GM23338 (cell line): Measurements from ENCODE around the gene CCDC91. TPM values are rescaled to one million over a fixed set of nuclear protein-coding genes. Genes with fewer than 3 reads are reported as not detected.

Experiments
- ATAC-seq: fragments of 200-7000 bp; cut with Tn5 transposase; 3 replicates; pipeline ENCODE4 v1.9.1; 2020
- DNase-seq: peaks from one replicate; pipeline ENCODE4 v3.0.0-alpha.2; 2015; ENCODE audit warnings: low spot score
- H2AFZ ChIP-seq: fragments of 200-600 bp; sonication (generic); 2 replicates; pipeline ENCODE4 v1.8.0; 2016; ENCODE audit warnings: antibody characterized with exemption, mild to moderate bottlenecking, moderate library complexity
- H3F3A ChIP-seq: fragments of 200-600 bp; sonication (generic); replicated peaks from 2 replicates; pipeline ENCODE4 v1.8.0; 2017; ENCODE audit warnings: antibody characterized with exemption, mixed run types, low read depth
- H3K27ac ChIP-seq: fragments of 200-600 bp; sonication (generic); 2 replicates; pipeline ENCODE4 v1.6.1; 2016; ENCODE audit warnings: low read depth
- H3K27me3 ChIP-seq: fragments of 200-600 bp; sonication (generic); 2 replicates; pipeline ENCODE4 v1.8.0; 2016; ENCODE audit warnings: mild to moderate bottlenecking, mixed run types, moderate library complexity; ENCODE audit not compliant: insufficient read depth
- H3K36me3 ChIP-seq: fragments of 200-600 bp; sonication (generic); 2 replicates; pipeline ENCODE4 v1.8.0; 2016; ENCODE audit warnings: mild to moderate bottlenecking; ENCODE audit not compliant: insufficient read depth
- H3K4me1 ChIP-seq: fragments of 200-600 bp; sonication (generic); 2 replicates; pipeline ENCODE4 v1.8.0; 2016; ENCODE audit warnings: mild to moderate bottlenecking, moderate library complexity; ENCODE audit not compliant: insufficient read depth
- H3K4me2 ChIP-seq: fragments of 200-600 bp; sonication (generic); 2 replicates; pipeline ENCODE4 v1.7.1; 2017; ENCODE audit warnings: mixed run types
- H3K4me3 ChIP-seq: fragments of 200-600 bp; sonication (generic); 2 replicates; pipeline ENCODE4 v1.6.1; 2016; ENCODE audit warnings: mixed run types
- H3K79me2 ChIP-seq: fragments of 200-600 bp; sonication (generic); replicated peaks from 2 replicates; pipeline ENCODE4 v1.8.0; 2017; ENCODE audit warnings: mild to moderate bottlenecking; ENCODE audit not compliant: insufficient read depth
- H3K9me2 ChIP-seq: fragments of 200-600 bp; sonication (generic); 2 replicates; pipeline ENCODE4 v1.8.0; 2017; ENCODE audit not compliant: insufficient read depth
- H4K20me1 ChIP-seq: fragments of 200-600 bp; sonication (generic); replicated peaks from 2 replicates; pipeline ENCODE4 v1.8.0; 2017; ENCODE audit warnings: mild to moderate bottlenecking; ENCODE audit not compliant: insufficient read depth
- H3K27ac Mint-ChIP-seq: 2 replicates; pipeline ENCODE4 v1.8.0; 2020; ENCODE audit warnings: inconsistent platforms, mild to moderate bottlenecking, moderate library complexity, mixed read lengths
- H3K27me3 Mint-ChIP-seq: 3 replicates; pipeline ENCODE4 v1.8.0; 2022; ENCODE audit warnings: low read depth, mild to moderate bottlenecking, moderate library complexity, mixed read lengths, inconsistent platforms; ENCODE audit not compliant: insufficient read depth, poor library complexity
- H3K36me3 Mint-ChIP-seq: 3 replicates; pipeline ENCODE4 v1.8.0; 2021; ENCODE audit warnings: low read depth, mild to moderate bottlenecking, inconsistent platforms, moderate library complexity, mixed read lengths
- H3K4me1 Mint-ChIP-seq: 3 replicates; pipeline ENCODE4 v1.8.0; 2020; ENCODE audit warnings: mild to moderate bottlenecking, inconsistent platforms, mixed read lengths
- H3K4me3 Mint-ChIP-seq: 3 replicates; pipeline ENCODE4 v1.8.0; 2021; ENCODE audit warnings: moderate library complexity, mild to moderate bottlenecking, inconsistent platforms, mixed read lengths
- H3K9me3 Mint-ChIP-seq: 3 replicates; pipeline ENCODE4 v1.8.0; 2020; ENCODE audit warnings: moderate library complexity, mild to moderate bottlenecking, inconsistent platforms, mixed read lengths
- CREB1 ChIP-seq: fragments of 250-450 bp; sonication (Bioruptor Pico); IDR thresholded peaks from 2 replicates; pipeline ENCODE4 v1.5.0; 2020; ENCODE audit warnings: low read depth, mild to moderate bottlenecking, moderate library complexity
- EZH2 ChIP-seq: fragments of 200-600 bp; sonication (generic); IDR thresholded peaks from one replicate; pipeline ENCODE4 v1.8.0; 2017; ENCODE audit warnings: antibody characterized with exemption, mild to moderate bottlenecking, low read depth; ENCODE audit not compliant: unreplicated experiment
- EZH2phosphoT487 ChIP-seq: fragments of 200-600 bp; sonication (generic); IDR thresholded peaks from one replicate; pipeline ENCODE4 v1.8.1; 2018; ENCODE audit warnings: antibody characterized with exemption; ENCODE audit not compliant: unreplicated experiment
- JUNB ChIP-seq: IDR thresholded peaks from one replicate; pipeline ENCODE4 v1.6.1; 2016; ENCODE audit warnings: antibody characterized with exemption; ENCODE audit not compliant: unreplicated experiment
- NANOG ChIP-seq: IDR thresholded peaks from 2 replicates; pipeline ENCODE4 v1.6.1; 2016; ENCODE audit warnings: antibody characterized with exemption, borderline replicate concordance
- POLR2AphosphoS5 ChIP-seq: IDR thresholded peaks from 2 replicates; pipeline ENCODE4 v1.6.1; 2016; ENCODE audit warnings: antibody characterized with exemption, low read depth
- STAT1 ChIP-seq: IDR thresholded peaks from one replicate; pipeline ENCODE4 v1.6.1; 2016; ENCODE audit warnings: antibody characterized with exemption; ENCODE audit not compliant: unreplicated experiment
- ZNF114 ChIP-seq: fragments of 250-450 bp; sonication (Bioruptor Pico); IDR thresholded peaks from 2 replicates; pipeline ENCODE4 v1.5.0; 2020; ENCODE audit warnings: mild to moderate bottlenecking, moderate library complexity
- ZNF331 ChIP-seq: fragments of 250-450 bp; sonication (Bioruptor Pico); IDR thresholded peaks from 2 replicates; pipeline ENCODE4 v1.5.0; 2020; ENCODE audit warnings: low read depth, mild to moderate bottlenecking, moderate library complexity
- polyA plus RNA-seq: library from polyadenylated mRNA; unstranded; fragments of >200 nt; fragmentation: Nextera tagmentation; extraction: Ambion mirVana; gene quantifications from 2 replicates; pipeline ENCODE4 v1.2.1, GENCODE V29; 2016
- total RNA-seq: library from RNA; depleted of rRNA; stranded (reverse); fragments of >200 nt; shearing (Covaris generic); gene quantifications from 2 replicates; pipeline ENCODE4 v1.2.3, GENCODE V29; 2014
- TF ChIP-seq, protein P1 (sequence below), 2 experiments: fragments of 200-600 bp in 1 of 2; sonication (generic) in 1 of 2; conservative IDR thresholded peaks; 2 replicates each; pipeline versions ENCODE4 v1.5.1 to v1.6.1; 2016 to 2017; ENCODE audit warnings: antibody characterized with exemption in 2 of 2, low read depth in 2 of 2, mild to moderate bottlenecking in 2 of 2, moderate library complexity in 1 of 2
- TF ChIP-seq, protein P2 (sequence below): IDR thresholded peaks from 2 replicates; pipeline ENCODE4 v1.6.1; 2016; ENCODE audit warnings: antibody characterized with exemption
- TF ChIP-seq, protein P3 (sequence below): fragments of 250-450 bp; sonication (Bioruptor Pico); IDR thresholded peaks from 2 replicates; pipeline ENCODE4 v1.5.0; 2020; ENCODE audit warnings: mild to moderate bottlenecking, moderate library complexity
- TF ChIP-seq, protein P4 (sequence below): IDR thresholded peaks from one replicate; pipeline ENCODE4 v1.6.1; 2018; ENCODE audit warnings: antibody characterized with exemption; ENCODE audit not compliant: unreplicated experiment

The CCDC91 gene
- total and polyA plus RNA-seq, 2 experiments from 2014 or later: 24.7 to 48.7 TPM

DNA sequence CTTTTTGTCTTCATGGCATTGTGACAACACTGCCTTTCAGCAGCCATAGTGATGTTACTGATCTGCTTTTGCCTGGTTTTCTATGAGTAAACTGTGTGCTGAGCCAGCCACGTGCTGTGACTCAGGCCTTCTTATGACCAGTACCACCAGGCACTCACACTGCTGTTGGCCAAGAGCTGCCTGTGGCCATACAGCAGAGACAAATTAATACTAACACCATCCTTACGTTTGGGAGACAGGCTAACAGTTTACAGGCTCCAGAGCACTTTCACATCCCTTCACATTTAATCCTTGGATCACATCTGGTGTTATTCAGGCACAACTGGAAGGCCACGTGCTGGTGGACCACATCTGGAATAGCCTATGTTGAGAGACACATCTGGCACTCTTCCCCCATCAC lies 377.9 kb downstream of the CCDC91 start:
- no peak overlapping the region for H3K4me3 Mint-ChIP-seq
- DNase-seq: no peak
- TF ChIP-seq, protein P1, sequence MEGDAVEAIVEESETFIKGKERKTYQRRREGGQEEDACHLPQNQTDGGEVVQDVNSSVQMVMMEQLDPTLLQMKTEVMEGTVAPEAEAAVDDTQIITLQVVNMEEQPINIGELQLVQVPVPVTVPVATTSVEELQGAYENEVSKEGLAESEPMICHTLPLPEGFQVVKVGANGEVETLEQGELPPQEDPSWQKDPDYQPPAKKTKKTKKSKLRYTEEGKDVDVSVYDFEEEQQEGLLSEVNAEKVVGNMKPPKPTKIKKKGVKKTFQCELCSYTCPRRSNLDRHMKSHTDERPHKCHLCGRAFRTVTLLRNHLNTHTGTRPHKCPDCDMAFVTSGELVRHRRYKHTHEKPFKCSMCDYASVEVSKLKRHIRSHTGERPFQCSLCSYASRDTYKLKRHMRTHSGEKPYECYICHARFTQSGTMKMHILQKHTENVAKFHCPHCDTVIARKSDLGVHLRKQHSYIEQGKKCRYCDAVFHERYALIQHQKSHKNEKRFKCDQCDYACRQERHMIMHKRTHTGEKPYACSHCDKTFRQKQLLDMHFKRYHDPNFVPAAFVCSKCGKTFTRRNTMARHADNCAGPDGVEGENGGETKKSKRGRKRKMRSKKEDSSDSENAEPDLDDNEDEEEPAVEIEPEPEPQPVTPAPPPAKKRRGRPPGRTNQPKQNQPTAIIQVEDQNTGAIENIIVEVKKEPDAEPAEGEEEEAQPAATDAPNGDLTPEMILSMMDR (conservative IDR thresholded peaks at IDR 0.05; ENCODE audit: low read depth in 2 of 2): no peak
- TF ChIP-seq, protein P2, sequence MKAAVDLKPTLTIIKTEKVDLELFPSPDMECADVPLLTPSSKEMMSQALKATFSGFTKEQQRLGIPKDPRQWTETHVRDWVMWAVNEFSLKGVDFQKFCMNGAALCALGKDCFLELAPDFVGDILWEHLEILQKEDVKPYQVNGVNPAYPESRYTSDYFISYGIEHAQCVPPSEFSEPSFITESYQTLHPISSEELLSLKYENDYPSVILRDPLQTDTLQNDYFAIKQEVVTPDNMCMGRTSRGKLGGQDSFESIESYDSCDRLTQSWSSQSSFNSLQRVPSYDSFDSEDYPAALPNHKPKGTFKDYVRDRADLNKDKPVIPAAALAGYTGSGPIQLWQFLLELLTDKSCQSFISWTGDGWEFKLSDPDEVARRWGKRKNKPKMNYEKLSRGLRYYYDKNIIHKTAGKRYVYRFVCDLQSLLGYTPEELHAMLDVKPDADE: no peak
- TF ChIP-seq ZNF331 (CRISPR knock-in tag) (no peak), STAT1 (no peak), NANOG (no peak), EZH2 (no peak), ZNF114 (no peak), CREB1 (CRISPR knock-in tag) (no peak), JUNB (no peak), EZH2phosphoT487 (no peak), POLR2AphosphoS5 (no peak)
- TF ChIP-seq, protein P3, sequence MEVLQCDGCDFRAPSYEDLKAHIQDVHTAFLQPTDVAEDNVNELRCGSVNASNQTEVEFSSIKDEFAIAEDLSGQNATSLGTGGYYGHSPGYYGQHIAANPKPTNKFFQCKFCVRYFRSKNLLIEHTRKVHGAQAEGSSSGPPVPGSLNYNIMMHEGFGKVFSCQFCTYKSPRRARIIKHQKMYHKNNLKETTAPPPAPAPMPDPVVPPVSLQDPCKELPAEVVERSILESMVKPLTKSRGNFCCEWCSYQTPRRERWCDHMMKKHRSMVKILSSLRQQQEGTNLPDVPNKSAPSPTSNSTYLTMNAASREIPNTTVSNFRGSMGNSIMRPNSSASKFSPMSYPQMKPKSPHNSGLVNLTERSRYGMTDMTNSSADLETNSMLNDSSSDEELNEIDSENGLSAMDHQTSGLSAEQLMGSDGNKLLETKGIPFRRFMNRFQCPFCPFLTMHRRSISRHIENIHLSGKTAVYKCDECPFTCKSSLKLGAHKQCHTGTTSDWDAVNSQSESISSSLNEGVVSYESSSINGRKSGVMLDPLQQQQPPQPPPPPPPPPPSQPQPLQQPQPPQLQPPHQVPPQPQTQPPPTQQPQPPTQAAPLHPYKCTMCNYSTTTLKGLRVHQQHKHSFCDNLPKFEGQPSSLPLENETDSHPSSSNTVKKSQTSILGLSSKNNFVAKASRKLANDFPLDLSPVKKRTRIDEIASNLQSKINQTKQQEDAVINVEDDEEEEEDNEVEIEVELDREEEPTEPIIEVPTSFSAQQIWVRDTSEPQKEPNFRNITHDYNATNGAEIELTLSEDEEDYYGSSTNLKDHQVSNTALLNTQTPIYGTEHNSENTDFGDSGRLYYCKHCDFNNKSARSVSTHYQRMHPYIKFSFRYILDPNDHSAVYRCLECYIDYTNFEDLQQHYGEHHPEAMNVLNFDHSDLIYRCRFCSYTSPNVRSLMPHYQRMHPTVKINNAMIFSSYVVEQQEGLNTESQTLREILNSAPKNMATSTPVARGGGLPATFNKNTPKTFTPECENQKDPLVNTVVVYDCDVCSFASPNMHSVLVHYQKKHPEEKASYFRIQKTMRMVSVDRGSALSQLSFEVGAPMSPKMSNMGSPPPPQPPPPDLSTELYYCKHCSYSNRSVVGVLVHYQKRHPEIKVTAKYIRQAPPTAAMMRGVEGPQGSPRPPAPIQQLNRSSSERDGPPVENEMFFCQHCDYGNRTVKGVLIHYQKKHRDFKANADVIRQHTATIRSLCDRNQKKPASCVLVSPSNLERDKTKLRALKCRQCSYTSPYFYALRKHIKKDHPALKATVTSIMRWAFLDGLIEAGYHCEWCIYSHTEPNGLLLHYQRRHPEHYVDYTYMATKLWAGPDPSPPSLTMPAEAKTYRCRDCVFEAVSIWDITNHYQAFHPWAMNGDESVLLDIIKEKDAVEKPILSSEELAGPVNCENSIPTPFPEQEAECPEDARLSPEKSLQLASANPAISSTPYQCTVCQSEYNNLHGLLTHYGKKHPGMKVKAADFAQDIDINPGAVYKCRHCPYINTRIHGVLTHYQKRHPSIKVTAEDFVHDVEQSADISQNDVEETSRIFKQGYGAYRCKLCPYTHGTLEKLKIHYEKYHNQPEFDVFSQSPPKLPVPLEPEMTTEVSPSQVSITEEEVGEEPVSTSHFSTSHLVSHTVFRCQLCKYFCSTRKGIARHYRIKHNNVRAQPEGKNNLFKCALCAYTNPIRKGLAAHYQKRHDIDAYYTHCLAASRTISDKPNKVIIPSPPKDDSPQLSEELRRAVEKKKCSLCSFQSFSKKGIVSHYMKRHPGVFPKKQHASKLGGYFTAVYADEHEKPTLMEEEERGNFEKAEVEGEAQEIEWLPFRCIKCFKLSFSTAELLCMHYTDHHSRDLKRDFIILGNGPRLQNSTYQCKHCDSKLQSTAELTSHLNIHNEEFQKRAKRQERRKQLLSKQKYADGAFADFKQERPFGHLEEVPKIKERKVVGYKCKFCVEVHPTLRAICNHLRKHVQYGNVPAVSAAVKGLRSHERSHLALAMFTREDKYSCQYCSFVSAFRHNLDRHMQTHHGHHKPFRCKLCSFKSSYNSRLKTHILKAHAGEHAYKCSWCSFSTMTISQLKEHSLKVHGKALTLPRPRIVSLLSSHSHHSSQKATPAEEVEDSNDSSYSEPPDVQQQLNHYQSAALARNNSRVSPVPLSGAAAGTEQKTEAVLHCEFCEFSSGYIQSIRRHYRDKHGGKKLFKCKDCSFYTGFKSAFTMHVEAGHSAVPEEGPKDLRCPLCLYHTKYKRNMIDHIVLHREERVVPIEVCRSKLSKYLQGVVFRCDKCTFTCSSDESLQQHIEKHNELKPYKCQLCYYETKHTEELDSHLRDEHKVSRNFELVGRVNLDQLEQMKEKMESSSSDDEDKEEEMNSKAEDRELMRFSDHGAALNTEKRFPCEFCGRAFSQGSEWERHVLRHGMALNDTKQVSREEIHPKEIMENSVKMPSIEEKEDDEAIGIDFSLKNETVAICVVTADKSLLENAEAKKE (CRISPR knock-in tag): no peak
- TF ChIP-seq, protein P4, sequence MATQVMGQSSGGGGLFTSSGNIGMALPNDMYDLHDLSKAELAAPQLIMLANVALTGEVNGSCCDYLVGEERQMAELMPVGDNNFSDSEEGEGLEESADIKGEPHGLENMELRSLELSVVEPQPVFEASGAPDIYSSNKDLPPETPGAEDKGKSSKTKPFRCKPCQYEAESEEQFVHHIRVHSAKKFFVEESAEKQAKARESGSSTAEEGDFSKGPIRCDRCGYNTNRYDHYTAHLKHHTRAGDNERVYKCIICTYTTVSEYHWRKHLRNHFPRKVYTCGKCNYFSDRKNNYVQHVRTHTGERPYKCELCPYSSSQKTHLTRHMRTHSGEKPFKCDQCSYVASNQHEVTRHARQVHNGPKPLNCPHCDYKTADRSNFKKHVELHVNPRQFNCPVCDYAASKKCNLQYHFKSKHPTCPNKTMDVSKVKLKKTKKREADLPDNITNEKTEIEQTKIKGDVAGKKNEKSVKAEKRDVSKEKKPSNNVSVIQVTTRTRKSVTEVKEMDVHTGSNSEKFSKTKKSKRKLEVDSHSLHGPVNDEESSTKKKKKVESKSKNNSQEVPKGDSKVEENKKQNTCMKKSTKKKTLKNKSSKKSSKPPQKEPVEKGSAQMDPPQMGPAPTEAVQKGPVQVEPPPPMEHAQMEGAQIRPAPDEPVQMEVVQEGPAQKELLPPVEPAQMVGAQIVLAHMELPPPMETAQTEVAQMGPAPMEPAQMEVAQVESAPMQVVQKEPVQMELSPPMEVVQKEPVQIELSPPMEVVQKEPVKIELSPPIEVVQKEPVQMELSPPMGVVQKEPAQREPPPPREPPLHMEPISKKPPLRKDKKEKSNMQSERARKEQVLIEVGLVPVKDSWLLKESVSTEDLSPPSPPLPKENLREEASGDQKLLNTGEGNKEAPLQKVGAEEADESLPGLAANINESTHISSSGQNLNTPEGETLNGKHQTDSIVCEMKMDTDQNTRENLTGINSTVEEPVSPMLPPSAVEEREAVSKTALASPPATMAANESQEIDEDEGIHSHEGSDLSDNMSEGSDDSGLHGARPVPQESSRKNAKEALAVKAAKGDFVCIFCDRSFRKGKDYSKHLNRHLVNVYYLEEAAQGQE: no peak
- no peaks in the 10 kb centered on the region for H3K9me3 Mint-ChIP-seq
- H3K36me3 Mint-ChIP-seq: peaks cover 3% of the 10 kb centered on the region; the same call in 2 of the 3 replicates
- Histone ChIP-seq H3K27me3 (no peaks in the 10 kb centered on the region), H4K20me1 (no peaks in the 10 kb centered on the region), H3K79me2 (no peaks in the 10 kb centered on the region), H3F3A (no peaks in the 10 kb centered on the region), H3K4me2 (no peak overlapping the region), H3K9me2 (peaks cover 27% of the 10 kb centered on the region; the same call in 1 of the 2 replicates), H3K4me1 (no peaks in the 10 kb centered on the region), H3K27ac (no peak overlapping the region), H3K36me3 (no peaks in the 10 kb centered on the region), H3K4me3 (no peak overlapping the region), H2AFZ (no peak overlapping the region)
- H3K27me3 Mint-ChIP-seq: peaks cover 1% of the 10 kb centered on the region
- no peak for ATAC-seq
- no peaks in the 10 kb centered on the region for H3K4me1 Mint-ChIP-seq
- H3K27ac Mint-ChIP-seq: no peak overlapping the region
